SK-N-SH treated with all-trans-retinoic acid at 6 μM for 48 hours (cell line): ENCODE data around the gene PTTG1IP2.
A peak's percentile ranks its signal among the peaks of the same experiment; 100 is the strongest.

Experiments
- ATAC-seq: fragments of 200-7000 bp; cut with Tn5 transposase; 3 replicates; pipeline ENCODE4 v1.9.1; 2020; ENCODE audit warnings: mild to moderate bottlenecking, moderate library complexity
- ARNTL ChIP-seq: fragments of 450-650 bp; formaldehyde crosslinking; IDR thresholded peaks from 2 replicates; pipeline ENCODE4 v1.5.0; 2020; ENCODE audit warnings: low read depth, mild to moderate bottlenecking, moderate library complexity, borderline replicate concordance
- BACH2 ChIP-seq: fragments of 250-450 bp; sonication (Bioruptor Pico); IDR thresholded peaks from 2 replicates; pipeline ENCODE4 v1.9.0; 2021; ENCODE audit warnings: mild to moderate bottlenecking, borderline replicate concordance
- CREB5 ChIP-seq: fragments of 250-450 bp; sonication (Bioruptor Pico); IDR thresholded peaks from 2 replicates; pipeline ENCODE4 v1.5.1; 2020; ENCODE audit warnings: low read depth, mild to moderate bottlenecking, moderate library complexity
- CSDC2 ChIP-seq: fragments of 250-450 bp; sonication (Bioruptor Pico); IDR thresholded peaks from 2 replicates; pipeline ENCODE4 v1.5.0; 2020; ENCODE audit warnings: mild to moderate bottlenecking, moderate library complexity
- CSRNP3 ChIP-seq: fragments of 250-450 bp; sonication (Bioruptor Pico); IDR thresholded peaks from 2 replicates; pipeline ENCODE4 v1.5.1; 2021; ENCODE audit warnings: mild to moderate bottlenecking, moderate library complexity
- ESRRG ChIP-seq: fragments of 250-450 bp; sonication (Bioruptor Pico); IDR thresholded peaks from 2 replicates; pipeline ENCODE4 v1.6.1; 2021; ENCODE audit warnings: mild to moderate bottlenecking
- GLIS3 ChIP-seq: fragments of 250-450 bp; sonication (Bioruptor Pico); IDR thresholded peaks from 2 replicates; pipeline ENCODE4 v1.5.0; 2020; ENCODE audit warnings: mild to moderate bottlenecking, moderate library complexity
- ISL1 ChIP-seq: fragments of 250-450 bp; sonication (Bioruptor Pico); IDR thresholded peaks from 2 replicates; pipeline ENCODE4 v2.1.2; 2022; ENCODE audit warnings: mild to moderate bottlenecking, moderate library complexity
- OSR1 ChIP-seq: fragments of 250-450 bp; sonication (Bioruptor Pico); IDR thresholded peaks from 2 replicates; pipeline ENCODE4 v1.8.0; 2022; ENCODE audit warnings: moderate library complexity, mild to moderate bottlenecking, inconsistent platforms
- PATZ1 ChIP-seq: fragments of 250-450 bp; sonication (Bioruptor Pico); IDR thresholded peaks from 2 replicates; pipeline ENCODE4 v1.8.0; 2020; ENCODE audit warnings: mild to moderate bottlenecking, moderate library complexity, borderline replicate concordance
- POU6F1 ChIP-seq: fragments of 250-450 bp; sonication (Bioruptor Pico); IDR thresholded peaks from 2 replicates; pipeline ENCODE4 v1.8.0; 2021; ENCODE audit warnings: low read depth, mild to moderate bottlenecking, moderate library complexity, borderline replicate concordance
- PPARA ChIP-seq: fragments of 250-450 bp; sonication (Bioruptor Pico); IDR thresholded peaks from 2 replicates; pipeline ENCODE4 v1.5.0; 2020; ENCODE audit warnings: mild to moderate bottlenecking, borderline replicate concordance
- RARB ChIP-seq: fragments of 250-450 bp; sonication (Bioruptor Pico); IDR thresholded peaks from 2 replicates; pipeline ENCODE4 v1.8.0; 2021; ENCODE audit warnings: mild to moderate bottlenecking, moderate library complexity
- SNAI2 ChIP-seq: fragments of 250-450 bp; sonication (Bioruptor Pico); IDR thresholded peaks from 2 replicates; pipeline ENCODE4 v1.5.0; 2020; ENCODE audit warnings: mild to moderate bottlenecking, moderate library complexity
- TCF4 ChIP-seq: fragments of 250-450 bp; sonication (Bioruptor Pico); IDR thresholded peaks from 2 replicates; pipeline ENCODE4 v1.8.0; 2021; ENCODE audit warnings: mild to moderate bottlenecking, moderate library complexity, borderline replicate concordance
- TOX ChIP-seq: fragments of 250-450 bp; sonication (Bioruptor Pico); IDR thresholded peaks from 2 replicates; pipeline ENCODE4 v1.8.0; 2021; ENCODE audit warnings: mild to moderate bottlenecking, moderate library complexity, borderline replicate concordance
- TSHZ2 ChIP-seq: fragments of 250-450 bp; sonication (Bioruptor Pico); IDR thresholded peaks from 2 replicates; pipeline ENCODE4 v1.5.0; 2020; ENCODE audit warnings: mild to moderate bottlenecking, moderate library complexity
- ZFP3 ChIP-seq: fragments of 250-450 bp; sonication (Bioruptor Pico); IDR thresholded peaks from 2 replicates; pipeline ENCODE4 v1.5.0; 2020; ENCODE audit warnings: mild to moderate bottlenecking, moderate library complexity
- ZFP30 ChIP-seq: fragments of 450-650 bp; formaldehyde crosslinking; IDR thresholded peaks from 2 replicates; pipeline ENCODE4 v1.5.0; 2022; ENCODE audit warnings: mild to moderate bottlenecking, moderate library complexity
- ZNF565 ChIP-seq: fragments of 450-650 bp; formaldehyde crosslinking; conservative IDR thresholded peaks from 2 replicates; pipeline ENCODE4 v1.5.0; 2020; ENCODE audit warnings: low read depth, mild to moderate bottlenecking, moderate library complexity
- ZNF8 ChIP-seq: fragments of 450-650 bp; formaldehyde crosslinking; IDR thresholded peaks from 2 replicates; pipeline ENCODE4 v1.5.0; 2020; ENCODE audit warnings: mild to moderate bottlenecking, moderate library complexity

PTTG1IP2 gene

GRCh38 chr7:90551036-90551435 is 81.6 kb downstream of the PTTG1IP2 start:
- no peak for ATAC-seq
- TF ChIP-seq ZNF8 (CRISPR knock-in tag) = no peak
- no peak for TF ChIP-seq PATZ1 (CRISPR knock-in tag)
- no peak for TF ChIP-seq TOX
- TF ChIP-seq ARNTL (CRISPR knock-in tag) = no peak
- no peak for TF ChIP-seq ZFP30
- no peak for TF ChIP-seq TSHZ2 (CRISPR knock-in tag)
- TF ChIP-seq GLIS3 (CRISPR knock-in tag) = no peak
- TF ChIP-seq CREB5 = no peak
- no peak for TF ChIP-seq ISL1 (CRISPR knock-in tag)
- TF ChIP-seq OSR1 (CRISPR knock-in tag) = no peak
- TF ChIP-seq SNAI2 (CRISPR knock-in tag) = no peak
- no peak for TF ChIP-seq RARB (CRISPR knock-in tag)
- no peak for TF ChIP-seq ESRRG (CRISPR knock-in tag)
- no peak for TF ChIP-seq CSRNP3
- no peak for TF ChIP-seq POU6F1 (CRISPR knock-in tag)
- TF ChIP-seq ZNF565 = no peak
- no peak for TF ChIP-seq PPARA (CRISPR knock-in tag)
- TF ChIP-seq ZFP3 (CRISPR knock-in tag) = no peak

- peak; percentile 79 for ATAC-seq
- no peak for TF ChIP-seq TCF4 (CRISPR knock-in tag)
- TF ChIP-seq BACH2 (CRISPR knock-in tag) = no peak
- TF ChIP-seq ZFP3 (CRISPR knock-in tag) = no peak
- no peak for TF ChIP-seq ISL1 (CRISPR knock-in tag)
- no peak for TF ChIP-seq POU6F1 (CRISPR knock-in tag)
- TF ChIP-seq, all 23 proteins: peak for 0
Observed at GRCh38 chr7:90552521-90552920, 83.1 kb downstream of the PTTG1IP2 start.

GRCh38 chr7:90560730-90561129 is 91.3 kb downstream of the PTTG1IP2 start:
- ATAC-seq = no peak
- TF ChIP-seq RARB (CRISPR knock-in tag) (no peak), CSDC2 (CRISPR knock-in tag) (no peak), CREB5 (no peak), BACH2 (CRISPR knock-in tag) (no peak), ESRRG (CRISPR knock-in tag) (no peak), POU6F1 (CRISPR knock-in tag) (no peak), ZFP30 (no peak), PATZ1 (CRISPR knock-in tag) (no peak)
